Psoas muscle (tissue), 8 donors: ENCODE data around the gene FSTL5. TPM values are rescaled to one million over a fixed set of nuclear protein-coding genes. Genes with fewer than 3 reads are reported as not detected.

Experiments
- ATAC-seq, 4 donors: fragments of 200-7000 bp; cut with Tn5 transposase; one replicate each; pipeline ENCODE4 v1.9.1; 2020; ENCODE audit warnings: moderate library complexity in 3 of 4, mild to moderate bottlenecking in 2 of 4
- DNase-seq, 2 donors: peaks; one replicate each; pipeline ENCODE4 v3.0.0-alpha.2; 2020
- H3K27ac ChIP-seq: fragments of 200-600 bp; one replicate; pipeline ENCODE4 v1.8.0; 2022
- H3K27me3 ChIP-seq, 3 donors: fragments of 200-600 bp in 1 of 3; one replicate each; pipeline versions ENCODE4 v1.6.1 to v1.8.0; 2013 to 2022; ENCODE audit warnings: low read length in 2 of 3, mild to moderate bottlenecking in 2 of 3, moderate library complexity in 1 of 3; ENCODE audit not compliant: insufficient read depth in 3 of 3
- H3K36me3 ChIP-seq, 2 donors: fragments of 200-600 bp in 1 of 2; one replicate each; pipeline versions ENCODE4 v1.6.1 to v1.8.0; 2013 to 2022; ENCODE audit warnings: low read depth in 1 of 2, mild to moderate bottlenecking in 1 of 2, moderate library complexity in 1 of 2; ENCODE audit not compliant: insufficient read depth in 1 of 2
- H3K4me1 ChIP-seq: fragments of 200-600 bp; one replicate; pipeline ENCODE4 v1.8.0; 2022
- H3K4me3 ChIP-seq: fragments of 200-600 bp; one replicate; pipeline ENCODE4 v1.8.0; 2022; ENCODE audit warnings: mild to moderate bottlenecking
- H3K9me3 ChIP-seq: fragments of 200-600 bp; one replicate; pipeline ENCODE4 v1.8.0; 2022
- CTCF ChIP-seq: fragments of 200-600 bp; IDR thresholded peaks from one replicate; pipeline ENCODE4 v1.8.0; 2022; ENCODE audit warnings: antibody characterized with exemption
- WGBS, 3 donors: extraction: QIAGEN DNeasy Blood & Tissue Kit; methylation state at CpG; one replicate each; pipeline versions ENCODE4 v1.1.6 to v1.1.7; 2013; 5-methylcytosine and 5-hydroxymethylcytosine counted together
- intact Hi-C, 2 donors: fragments of 100-400 bp; cut with DNase I; formaldehyde crosslinking; loops; one replicate each; pipeline versions ENCODE4 v1.11.0 to v1.14.2; 2022
- polyA plus RNA-seq, 3 donors: library from polyadenylated mRNA; stranded (reverse); fragments of 200-250 nt; gene quantifications; one replicate each; pipeline ENCODE4 v1.2.3, GENCODE V29; 2013
- total RNA-seq, 4 donors: library from RNA; stranded (reverse); fragmentation: NEBNext Ultra II Directional in 2 of 4; extraction: Animal tissue kit (Norgen Biotek cat#: 25700) in 2 of 4; gene quantifications; one replicate each; pipeline versions ENCODE4 v1.2.1 to v1.2.4, GENCODE V29; 2021 to 2023
- donor health status: healthy with polysubstance abuse.
- donor health status: DM: no; HTN: no; CAD: no; lungs with moderate emphysema.
- donor health status: Bipolar disorder and iron deficiency.
- donor health status: healthy.
- donor health status: DM: yes; HTN: yes; CAD: no.
- donor health status: DM: no; HTN: no; CAD: no.
- donor health status: DM: no; HTN: no; CAD: no.
- donor health status: DM: yes; HTN: yes; CAD: no.

The FSTL5 gene
- total and polyA plus RNA-seq, 7 donors = 0.01 TPM; not detected in 4

DNA sequence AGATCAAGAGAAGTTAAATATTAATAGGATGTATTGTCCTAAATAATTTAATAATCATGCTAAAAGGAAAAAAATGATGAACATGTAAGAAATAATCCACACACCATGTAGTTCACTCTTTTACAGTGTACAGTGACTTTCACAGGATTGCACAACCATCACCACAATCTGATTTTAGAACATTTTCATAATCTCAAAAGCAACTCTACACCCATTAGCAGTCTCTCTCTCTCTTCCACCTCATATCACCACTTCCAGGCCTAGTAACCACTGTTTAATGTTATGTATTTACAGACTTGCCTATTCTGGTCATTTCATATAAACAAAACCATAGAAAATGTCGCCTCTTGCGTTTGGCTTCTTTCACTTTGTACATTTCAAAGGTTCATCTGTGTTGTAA is 153.4 kb downstream of the FSTL5 start:
- WGBS, 3 donors = 62 to 98% (median 95%) methylated on average over 2 of the region's 2 CpGs
- ATAC-seq (no peak), DNase-seq (no peak)
- TF ChIP-seq CTCF = no peak
- H3K36me3 ChIP-seq = no peaks in the 10 kb centered on the region
- no peak overlapping the region for H3K27ac ChIP-seq
- intact Hi-C loops = no loop called here
- H3K4me3 ChIP-seq = no peak overlapping the region
- no peaks in the 10 kb centered on the region for H3K27me3 ChIP-seq
- no peaks in the 10 kb centered on the region for H3K9me3 ChIP-seq
- no peaks in the 10 kb centered on the region for H3K4me1 ChIP-seq

DNA sequence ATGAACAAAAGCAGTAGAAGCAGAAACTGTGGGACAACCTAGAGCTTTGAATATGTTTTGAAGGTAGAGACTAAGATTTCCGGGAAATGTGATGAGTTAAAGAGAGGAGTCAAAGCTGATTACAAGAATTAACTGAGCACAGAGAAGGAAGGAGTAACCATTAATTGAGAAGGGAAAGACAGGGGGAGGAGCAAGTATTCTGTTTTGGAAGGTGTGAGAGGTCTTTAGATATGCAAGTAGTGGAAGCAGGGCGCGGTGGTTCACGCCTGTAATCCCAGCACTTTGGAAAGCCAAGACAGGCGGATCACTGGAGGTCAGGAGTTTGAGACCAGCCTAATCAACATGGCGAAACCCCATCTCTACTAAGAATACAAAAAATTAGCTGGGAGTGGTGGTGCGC is 171.5 kb downstream of the FSTL5 start:
- intact Hi-C loops = no loop called here
- 87 to 94% (median 94%) methylated on average over 7 of the region's 7 CpGs for WGBS, 3 donors
- DNase-seq = no peak
- H3K4me3 ChIP-seq = no peak overlapping the region
- H3K27ac ChIP-seq = no peak overlapping the region
- H3K27me3 ChIP-seq = no peaks in the 10 kb centered on the region
- no peak for ATAC-seq
- H3K4me1 ChIP-seq = no peaks in the 10 kb centered on the region
- no peaks in the 10 kb centered on the region for H3K36me3 ChIP-seq
- no peaks in the 10 kb centered on the region for H3K9me3 ChIP-seq
- no peak for TF ChIP-seq CTCF

DNA sequence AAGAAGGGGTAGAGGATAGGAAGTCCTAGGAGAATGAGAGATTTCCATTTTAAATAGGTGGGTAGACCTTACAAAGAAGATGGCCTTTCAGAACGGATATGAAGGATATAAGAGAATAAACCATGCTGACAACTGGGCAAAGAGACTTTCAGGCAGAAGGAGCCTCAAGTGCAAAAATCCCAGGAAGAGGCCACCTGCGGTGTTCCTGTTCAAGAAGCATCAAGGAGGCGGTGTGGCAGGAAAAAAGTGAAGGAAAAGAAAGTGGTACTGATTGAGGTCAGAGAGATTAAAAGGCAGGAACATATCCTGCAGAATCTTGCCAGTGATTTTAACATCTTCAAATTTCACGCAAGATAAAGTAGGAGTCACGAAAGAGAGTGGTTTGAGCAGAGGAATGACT is 172.0 kb downstream of the FSTL5 start:
- DNase-seq (no peak), ATAC-seq (no peak)
- no peak overlapping the region for H3K4me3 ChIP-seq
- no peak for TF ChIP-seq CTCF
- H3K27ac ChIP-seq = no peak overlapping the region
- WGBS, 3 donors = 70 to 79% (median 73%) methylated on average over 5 of the region's 5 CpGs
- H3K4me1 ChIP-seq = no peaks in the 10 kb centered on the region
- H3K27me3 ChIP-seq = no peaks in the 10 kb centered on the region
- H3K36me3 ChIP-seq = no peaks in the 10 kb centered on the region
- intact Hi-C loops = no loop called here
- no peaks in the 10 kb centered on the region for H3K9me3 ChIP-seq

DNA sequence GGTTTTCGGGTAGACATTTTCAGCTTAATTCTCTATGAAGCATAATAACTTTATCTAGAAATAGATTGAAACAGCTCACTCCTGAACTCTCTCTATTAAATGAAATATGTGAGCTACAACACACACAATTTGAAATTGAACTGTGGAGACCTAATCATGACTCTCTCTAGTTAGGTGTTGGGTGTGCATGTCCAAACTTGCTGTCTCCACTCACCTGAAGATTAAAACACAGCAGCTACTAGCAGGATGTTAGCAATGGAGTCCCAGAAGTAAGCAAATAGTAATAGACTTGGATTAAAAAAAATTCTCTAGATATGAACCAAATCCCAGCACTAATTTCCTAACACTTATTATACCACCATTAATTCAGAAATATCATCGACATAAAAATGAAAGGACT is 173.1 kb downstream of the FSTL5 start:
- 91 to 96% (median 92%) methylated on average over 2 of the region's 2 CpGs for WGBS, 3 donors
- no peak for TF ChIP-seq CTCF
- no peaks in the 10 kb centered on the region for H3K27me3 ChIP-seq
- ATAC-seq (no peak), DNase-seq (no peak)
- intact Hi-C loops = no loop called here
- no peaks in the 10 kb centered on the region for H3K36me3 ChIP-seq
- H3K9me3 ChIP-seq = no peaks in the 10 kb centered on the region
- H3K27ac ChIP-seq = no peak overlapping the region
- H3K4me3 ChIP-seq = no peak overlapping the region
- H3K4me1 ChIP-seq = no peaks in the 10 kb centered on the region

- no peak for DNase-seq
- TF ChIP-seq CTCF = no peak
- H3K27ac ChIP-seq = no peak overlapping the region
- no peaks in the 10 kb centered on the region for H3K9me3 ChIP-seq
- ATAC-seq = no peak
- H3K36me3 ChIP-seq = no peaks in the 10 kb centered on the region
- intact Hi-C loops = no loop called here
- H3K4me3 ChIP-seq = no peak overlapping the region
- H3K27me3 ChIP-seq = no peaks in the 10 kb centered on the region
- no peaks in the 10 kb centered on the region for H3K4me1 ChIP-seq
These were observed 174.9 kb downstream of the FSTL5 start for GRCh38 chr4:161988946-161989345.
